Measurements from ENCODE around the gene G3BP1. TPM values are rescaled to one million over a fixed set of nuclear protein-coding genes. Genes with fewer than 3 reads are reported as not detected.

The G3BP1 gene
- polyA plus RNA-seq, 1 donor from 2014 or later = 65.5 TPM

DNA sequence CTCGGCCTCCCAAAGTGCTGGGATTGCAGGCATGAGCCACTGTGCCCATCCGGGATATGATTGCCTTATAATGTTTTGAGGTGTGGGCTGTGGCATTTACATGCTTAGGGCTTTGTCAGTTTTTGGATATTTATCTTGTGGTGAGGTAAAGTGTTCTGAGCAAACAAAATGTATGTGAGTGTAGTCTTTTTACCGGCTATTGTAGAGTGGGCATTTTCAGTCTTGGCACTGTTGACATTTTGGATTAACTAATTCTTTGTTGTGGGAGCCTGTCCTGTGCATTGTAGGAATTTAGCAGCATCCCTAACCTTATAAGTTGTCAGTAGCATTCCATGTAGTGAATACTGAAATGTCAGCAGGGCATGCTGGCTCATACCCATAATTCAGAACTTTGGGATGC is 21.6 kb downstream of the G3BP1 start:
- no peak overlapping the region for H2AFZ ChIP-seq (ENCODE audit: low read depth, low read length)
- H3K36me3 ChIP-seq (ENCODE audit: insufficient read depth, low read length) = peaks cover 3% of the 10 kb centered on the region
- H3F3A ChIP-seq (ENCODE audit: insufficient read depth, low read length, poor library complexity, severe bottlenecking) = no peaks in the 10 kb centered on the region
- H3K9me3 ChIP-seq (ENCODE audit: low read length) = no peaks in the 10 kb centered on the region
- no peak overlapping the region for H3K9ac ChIP-seq (ENCODE audit: low read length)
- H3K27ac ChIP-seq (ENCODE audit: low read length) = no peak overlapping the region
- no peak overlapping the region for H3K4me2 ChIP-seq (ENCODE audit: low read length)
- H3K4me3 ChIP-seq (ENCODE audit: low read length) = no peak overlapping the region
- H3K9me2 ChIP-seq (ENCODE audit: insufficient read depth, low read length) = no peaks in the 10 kb centered on the region
- peaks cover 3% of the 10 kb centered on the region for H3K79me2 ChIP-seq (replicated peaks; ENCODE audit: insufficient read depth, low read length)
- no peaks in the 10 kb centered on the region for H4K20me1 ChIP-seq (ENCODE audit: insufficient read depth)
- H3K27me3 ChIP-seq (ENCODE audit: insufficient read depth, low read depth, low read length) = no peaks in the 10 kb centered on the region
- TF ChIP-seq SMC3 (conservative IDR thresholded peaks at IDR 0.05; ENCODE audit: poor library complexity) (no peak), EZH2 (IDR thresholded peaks at IDR 0.05; ENCODE audit: borderline replicate concordance, insufficient read depth, low read length, poor library complexity, severe bottlenecking) (no peak), TAF1 (IDR thresholded peaks at IDR 0.05; ENCODE audit: low read depth) (no peak), RAD21 (conservative IDR thresholded peaks at IDR 0.05) (no peak), MXI1 (conservative IDR thresholded peaks at IDR 0.05; ENCODE audit: poor library complexity, severe bottlenecking) (no peak), POLR2AphosphoS5 (IDR thresholded peaks at IDR 0.05) (no peak), EP300 (conservative IDR thresholded peaks at IDR 0.05; ENCODE audit: poor library complexity, severe bottlenecking) (no peak)
- TF ChIP-seq, protein P1, sequence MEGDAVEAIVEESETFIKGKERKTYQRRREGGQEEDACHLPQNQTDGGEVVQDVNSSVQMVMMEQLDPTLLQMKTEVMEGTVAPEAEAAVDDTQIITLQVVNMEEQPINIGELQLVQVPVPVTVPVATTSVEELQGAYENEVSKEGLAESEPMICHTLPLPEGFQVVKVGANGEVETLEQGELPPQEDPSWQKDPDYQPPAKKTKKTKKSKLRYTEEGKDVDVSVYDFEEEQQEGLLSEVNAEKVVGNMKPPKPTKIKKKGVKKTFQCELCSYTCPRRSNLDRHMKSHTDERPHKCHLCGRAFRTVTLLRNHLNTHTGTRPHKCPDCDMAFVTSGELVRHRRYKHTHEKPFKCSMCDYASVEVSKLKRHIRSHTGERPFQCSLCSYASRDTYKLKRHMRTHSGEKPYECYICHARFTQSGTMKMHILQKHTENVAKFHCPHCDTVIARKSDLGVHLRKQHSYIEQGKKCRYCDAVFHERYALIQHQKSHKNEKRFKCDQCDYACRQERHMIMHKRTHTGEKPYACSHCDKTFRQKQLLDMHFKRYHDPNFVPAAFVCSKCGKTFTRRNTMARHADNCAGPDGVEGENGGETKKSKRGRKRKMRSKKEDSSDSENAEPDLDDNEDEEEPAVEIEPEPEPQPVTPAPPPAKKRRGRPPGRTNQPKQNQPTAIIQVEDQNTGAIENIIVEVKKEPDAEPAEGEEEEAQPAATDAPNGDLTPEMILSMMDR (IDR thresholded peaks at IDR 0.05; ENCODE audit: poor library complexity, severe bottlenecking) = no peak
- TF ChIP-seq, protein P2, sequence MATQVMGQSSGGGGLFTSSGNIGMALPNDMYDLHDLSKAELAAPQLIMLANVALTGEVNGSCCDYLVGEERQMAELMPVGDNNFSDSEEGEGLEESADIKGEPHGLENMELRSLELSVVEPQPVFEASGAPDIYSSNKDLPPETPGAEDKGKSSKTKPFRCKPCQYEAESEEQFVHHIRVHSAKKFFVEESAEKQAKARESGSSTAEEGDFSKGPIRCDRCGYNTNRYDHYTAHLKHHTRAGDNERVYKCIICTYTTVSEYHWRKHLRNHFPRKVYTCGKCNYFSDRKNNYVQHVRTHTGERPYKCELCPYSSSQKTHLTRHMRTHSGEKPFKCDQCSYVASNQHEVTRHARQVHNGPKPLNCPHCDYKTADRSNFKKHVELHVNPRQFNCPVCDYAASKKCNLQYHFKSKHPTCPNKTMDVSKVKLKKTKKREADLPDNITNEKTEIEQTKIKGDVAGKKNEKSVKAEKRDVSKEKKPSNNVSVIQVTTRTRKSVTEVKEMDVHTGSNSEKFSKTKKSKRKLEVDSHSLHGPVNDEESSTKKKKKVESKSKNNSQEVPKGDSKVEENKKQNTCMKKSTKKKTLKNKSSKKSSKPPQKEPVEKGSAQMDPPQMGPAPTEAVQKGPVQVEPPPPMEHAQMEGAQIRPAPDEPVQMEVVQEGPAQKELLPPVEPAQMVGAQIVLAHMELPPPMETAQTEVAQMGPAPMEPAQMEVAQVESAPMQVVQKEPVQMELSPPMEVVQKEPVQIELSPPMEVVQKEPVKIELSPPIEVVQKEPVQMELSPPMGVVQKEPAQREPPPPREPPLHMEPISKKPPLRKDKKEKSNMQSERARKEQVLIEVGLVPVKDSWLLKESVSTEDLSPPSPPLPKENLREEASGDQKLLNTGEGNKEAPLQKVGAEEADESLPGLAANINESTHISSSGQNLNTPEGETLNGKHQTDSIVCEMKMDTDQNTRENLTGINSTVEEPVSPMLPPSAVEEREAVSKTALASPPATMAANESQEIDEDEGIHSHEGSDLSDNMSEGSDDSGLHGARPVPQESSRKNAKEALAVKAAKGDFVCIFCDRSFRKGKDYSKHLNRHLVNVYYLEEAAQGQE (IDR thresholded peaks at IDR 0.05; ENCODE audit: borderline replicate concordance) = no peak

DNA sequence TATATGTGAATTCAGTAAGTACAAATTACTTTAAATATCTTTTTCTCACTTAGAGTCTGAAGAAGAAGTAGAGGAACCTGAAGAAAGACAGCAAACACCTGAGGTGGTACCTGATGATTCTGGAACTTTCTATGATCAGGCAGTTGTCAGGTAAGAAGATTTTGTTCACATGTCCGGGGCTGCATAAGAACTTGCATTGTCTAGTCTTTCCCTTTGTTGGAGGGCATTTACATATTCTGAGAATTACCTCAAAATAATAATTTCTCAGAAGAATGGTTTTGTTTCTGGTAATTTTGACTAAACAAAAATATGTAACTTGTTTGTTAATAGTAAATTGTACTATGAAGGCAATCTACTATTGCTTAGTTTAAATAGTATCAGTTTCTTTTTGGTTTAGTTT is 23.7 kb downstream of the G3BP1 start:
- H3K27me3 ChIP-seq (ENCODE audit: insufficient read depth, low read depth, low read length) = no peaks in the 10 kb centered on the region
- no peak overlapping the region for H3K4me2 ChIP-seq (ENCODE audit: low read length)
- H3K9ac ChIP-seq (ENCODE audit: low read length) = no peak overlapping the region
- TF ChIP-seq EP300 (conservative IDR thresholded peaks at IDR 0.05; ENCODE audit: poor library complexity, severe bottlenecking) (no peak), RAD21 (conservative IDR thresholded peaks at IDR 0.05) (no peak), MXI1 (conservative IDR thresholded peaks at IDR 0.05; ENCODE audit: poor library complexity, severe bottlenecking) (no peak), TAF1 (IDR thresholded peaks at IDR 0.05; ENCODE audit: low read depth) (no peak), EZH2 (IDR thresholded peaks at IDR 0.05; ENCODE audit: borderline replicate concordance, insufficient read depth, low read length, poor library complexity, severe bottlenecking) (no peak), POLR2AphosphoS5 (IDR thresholded peaks at IDR 0.05) (no peak), SMC3 (conservative IDR thresholded peaks at IDR 0.05; ENCODE audit: poor library complexity) (no peak)
- TF ChIP-seq, protein P1 (IDR thresholded peaks at IDR 0.05; ENCODE audit: poor library complexity, severe bottlenecking) = no peak
- TF ChIP-seq, protein P2 (IDR thresholded peaks at IDR 0.05; ENCODE audit: borderline replicate concordance) = no peak
- H3K9me3 ChIP-seq (ENCODE audit: low read length) = no peaks in the 10 kb centered on the region
- no peaks in the 10 kb centered on the region for H3F3A ChIP-seq (ENCODE audit: insufficient read depth, low read length, poor library complexity, severe bottlenecking)
- no peaks in the 10 kb centered on the region for H4K20me1 ChIP-seq (ENCODE audit: insufficient read depth)
- H3K27ac ChIP-seq (ENCODE audit: low read length) = no peak overlapping the region
- H3K4me3 ChIP-seq (ENCODE audit: low read length) = no peak overlapping the region
- H3K36me3 ChIP-seq (ENCODE audit: insufficient read depth, low read length) = peaks cover 6% of the 10 kb centered on the region
- peaks cover 3% of the 10 kb centered on the region for H3K79me2 ChIP-seq (replicated peaks; ENCODE audit: insufficient read depth, low read length)
- no peaks in the 10 kb centered on the region for H3K9me2 ChIP-seq (ENCODE audit: insufficient read depth, low read length)
- no peak overlapping the region for H2AFZ ChIP-seq (ENCODE audit: low read depth, low read length)

Data from neural cell (in vitro differentiated cells).